AG09319 (cell line): ENCODE measurements around the gene CYP17A1.

Source experiments
- DNase-seq: peaks from one replicate; pipeline ENCODE4 v3.0.0-alpha.2; 2010; ENCODE audit warnings: low read depth; ENCODE audit errors: extremely low read depth
- TF ChIP-seq, protein P1 (sequence below): IDR thresholded peaks from 2 replicates; pipeline ENCODE4 v1.5.1; 2011; ENCODE audit warnings: low read depth, mild to moderate bottlenecking, inconsistent platforms, low read length, moderate library complexity

Gene CYP17A1

DNA sequence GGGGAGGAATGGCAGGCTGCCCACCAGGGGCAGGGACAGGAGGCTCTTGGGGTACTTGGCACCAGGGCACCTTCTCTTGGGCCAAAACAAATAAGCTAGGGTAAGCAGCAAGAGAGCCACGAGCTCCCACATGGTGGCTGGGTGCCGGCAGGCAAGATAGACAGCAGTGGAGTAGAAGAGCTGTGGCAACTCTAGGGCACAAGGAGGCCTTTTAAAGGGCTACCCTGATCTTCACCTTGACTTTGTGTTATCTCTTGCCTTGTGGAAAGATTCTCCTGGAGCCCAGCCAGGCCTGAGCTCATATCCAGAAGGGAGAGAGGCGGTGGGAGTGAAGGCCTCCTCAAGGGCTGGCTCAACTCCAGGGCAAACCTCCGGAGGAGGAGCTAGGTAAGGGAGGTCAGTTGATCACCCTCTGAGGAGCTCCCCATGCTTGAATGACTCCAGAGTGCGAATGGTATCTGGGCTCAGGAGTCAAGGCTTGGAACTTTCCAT lies at the start of gene CYP17A1:
CYP17A1 (minus strand) TSS at position 184 of the 492 bp plus-strand sequence; CDS start at position 132, 52 bp downstream.
- TF ChIP-seq, protein P1, sequence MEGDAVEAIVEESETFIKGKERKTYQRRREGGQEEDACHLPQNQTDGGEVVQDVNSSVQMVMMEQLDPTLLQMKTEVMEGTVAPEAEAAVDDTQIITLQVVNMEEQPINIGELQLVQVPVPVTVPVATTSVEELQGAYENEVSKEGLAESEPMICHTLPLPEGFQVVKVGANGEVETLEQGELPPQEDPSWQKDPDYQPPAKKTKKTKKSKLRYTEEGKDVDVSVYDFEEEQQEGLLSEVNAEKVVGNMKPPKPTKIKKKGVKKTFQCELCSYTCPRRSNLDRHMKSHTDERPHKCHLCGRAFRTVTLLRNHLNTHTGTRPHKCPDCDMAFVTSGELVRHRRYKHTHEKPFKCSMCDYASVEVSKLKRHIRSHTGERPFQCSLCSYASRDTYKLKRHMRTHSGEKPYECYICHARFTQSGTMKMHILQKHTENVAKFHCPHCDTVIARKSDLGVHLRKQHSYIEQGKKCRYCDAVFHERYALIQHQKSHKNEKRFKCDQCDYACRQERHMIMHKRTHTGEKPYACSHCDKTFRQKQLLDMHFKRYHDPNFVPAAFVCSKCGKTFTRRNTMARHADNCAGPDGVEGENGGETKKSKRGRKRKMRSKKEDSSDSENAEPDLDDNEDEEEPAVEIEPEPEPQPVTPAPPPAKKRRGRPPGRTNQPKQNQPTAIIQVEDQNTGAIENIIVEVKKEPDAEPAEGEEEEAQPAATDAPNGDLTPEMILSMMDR = no peak
- DNase-seq = no peak

DNA sequence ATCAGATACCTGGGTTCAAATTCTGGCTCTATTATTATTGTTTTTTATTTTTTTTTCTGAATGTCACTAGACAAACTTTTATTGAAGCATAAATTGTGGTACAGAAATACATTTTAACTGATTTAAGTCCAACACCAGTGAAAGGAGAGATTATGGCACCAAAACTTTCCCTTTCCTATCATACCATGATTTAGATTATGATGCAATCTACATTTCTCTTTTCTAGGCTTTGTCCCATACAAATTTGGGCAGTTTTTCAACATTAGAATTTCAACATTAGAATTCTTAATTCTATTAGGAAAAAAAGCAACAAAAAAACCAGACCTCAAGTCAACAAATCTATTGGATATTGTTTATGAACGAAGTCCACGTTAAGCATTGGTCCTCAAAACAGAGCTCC lies 43.0 kb upstream of the CYP17A1 start:
- no peak for DNase-seq
- TF ChIP-seq, protein P1 = no peak

DNA sequence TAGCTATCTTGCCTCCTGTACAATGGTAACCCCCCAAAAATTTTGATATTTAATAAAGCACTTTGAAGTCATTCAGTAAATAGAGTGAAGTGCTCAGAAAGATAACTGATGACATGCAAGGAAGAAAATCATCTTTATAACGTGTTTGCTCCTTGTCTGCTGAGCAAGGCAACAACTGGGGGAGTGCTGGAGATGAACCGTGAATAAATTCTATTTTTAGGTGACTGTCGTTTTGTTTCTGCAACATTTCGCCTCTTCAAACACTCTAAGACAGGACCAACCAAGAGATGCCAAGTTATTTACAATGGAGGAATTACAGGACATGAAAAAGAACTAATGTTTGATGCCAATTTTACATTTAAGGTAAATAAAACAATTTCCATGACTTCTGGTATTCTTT lies 41.4 kb upstream of the CYP17A1 start:
- DNase-seq = no peak
- TF ChIP-seq, protein P1 = no peak

- no peak for DNase-seq
- TF ChIP-seq, protein P1 = no peak
These were observed 39.5 kb upstream of the CYP17A1 start for GRCh38 chr10:102876747-102877153.

DNA sequence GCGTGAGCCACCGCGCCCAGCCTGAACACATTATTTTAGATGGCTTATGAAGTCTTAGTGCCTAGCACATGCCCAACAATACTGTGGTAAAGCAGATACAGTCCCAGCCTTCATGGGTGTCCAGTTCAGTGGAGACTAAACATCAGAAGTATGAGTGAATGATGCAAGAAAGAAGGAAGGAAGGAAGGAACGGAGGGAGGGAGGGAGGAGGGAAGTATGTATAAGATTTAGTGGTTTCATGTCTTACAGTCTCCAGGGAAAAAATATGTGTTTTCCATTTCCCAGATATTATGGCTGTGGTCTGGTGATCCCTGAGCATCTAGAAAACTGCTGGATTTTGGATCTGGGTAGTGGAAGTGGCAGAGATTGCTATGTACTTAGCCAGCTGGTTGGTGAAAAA lies 35.0 kb upstream of the CYP17A1 start:
- no peak for DNase-seq
- TF ChIP-seq, protein P1 = no peak

DNA sequence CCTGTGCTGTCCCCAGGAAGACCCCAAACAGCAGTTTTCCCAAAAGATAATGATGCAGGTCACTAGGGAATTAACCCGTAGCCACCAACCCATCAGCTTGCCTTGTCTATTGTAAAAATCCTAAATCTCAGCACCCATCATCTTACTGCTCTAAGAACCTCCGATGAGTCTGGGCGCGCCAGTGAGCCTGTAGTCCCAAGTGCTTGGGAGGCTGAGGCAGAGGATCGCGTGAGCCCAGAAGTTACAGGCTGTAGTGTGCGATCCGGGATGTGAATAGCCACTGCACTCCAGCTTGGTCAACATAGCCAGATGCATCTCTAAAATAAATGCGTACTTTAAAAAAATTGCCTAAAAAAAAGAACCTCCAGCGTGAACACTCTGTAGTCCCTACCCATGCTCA lies 33.0 kb upstream of the CYP17A1 start:
- TF ChIP-seq, protein P1 = no peak
- no peak for DNase-seq

GRCh38 chr10:102869258-102870198 lies 32.3 kb upstream of the CYP17A1 start, which contains the start of gene AS3MT:
TSS of gene AS3MT (plus strand) at chr10:102869470. CDS start at chr10:102869593, 123 bp downstream.
- DNase-seq = no peak
- TF ChIP-seq, protein P1 = no peak
